GM18873 (cell line): ENCODE results near the gene RNF130.

Experiments
- ATAC-seq: cut with Tn5 transposase; IDR thresholded peaks from one replicate; pipeline ENCODE4 v1.9.1; 2021; ENCODE audit warnings: mild to moderate bottlenecking, moderate library complexity, moderate number of reproducible peaks; ENCODE audit not compliant: unreplicated experiment, low FRiP score

The RNF130 gene

DNA sequence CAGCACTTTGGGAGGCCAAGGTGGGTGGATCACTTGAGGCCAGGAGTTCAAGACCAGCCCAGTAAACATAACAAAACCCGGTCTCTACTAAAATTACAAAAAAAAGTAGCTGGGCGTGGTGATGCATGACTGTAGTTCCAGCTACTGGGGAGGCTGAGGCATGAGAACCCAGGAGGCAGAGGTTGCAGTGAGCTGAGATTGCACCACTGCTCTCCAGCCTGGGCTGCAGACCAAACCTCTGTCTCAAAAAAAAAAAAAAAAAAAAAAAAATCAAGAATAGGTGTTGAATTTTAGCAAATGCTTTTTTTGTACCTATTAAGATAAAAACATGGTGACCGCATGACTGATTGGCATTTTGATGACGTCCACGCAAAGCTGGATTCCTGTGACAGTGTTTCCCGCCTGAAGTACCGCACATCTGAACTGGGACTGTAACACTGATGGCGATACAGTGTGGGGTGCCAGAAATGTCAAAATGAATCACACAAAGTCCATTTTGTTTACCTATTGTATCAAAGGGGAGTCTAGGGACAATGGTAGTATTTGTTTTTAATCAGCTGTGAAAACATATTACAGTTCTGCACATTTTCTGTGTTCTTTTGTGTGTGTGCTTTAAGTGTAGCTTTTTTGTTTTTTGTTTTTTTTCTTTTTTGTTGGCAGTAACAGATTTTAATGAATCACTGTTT lies 140.6 kb downstream of the RNF130 start:
- ATAC-seq, result no peak

- no peak for ATAC-seq
Measured at GRCh38 chr5:179927824-179928223, 143.7 kb downstream of the RNF130 start.

GRCh38 chr5:179926657-179927056 lies 144.9 kb downstream of the RNF130 start:
- no peak for ATAC-seq

DNA sequence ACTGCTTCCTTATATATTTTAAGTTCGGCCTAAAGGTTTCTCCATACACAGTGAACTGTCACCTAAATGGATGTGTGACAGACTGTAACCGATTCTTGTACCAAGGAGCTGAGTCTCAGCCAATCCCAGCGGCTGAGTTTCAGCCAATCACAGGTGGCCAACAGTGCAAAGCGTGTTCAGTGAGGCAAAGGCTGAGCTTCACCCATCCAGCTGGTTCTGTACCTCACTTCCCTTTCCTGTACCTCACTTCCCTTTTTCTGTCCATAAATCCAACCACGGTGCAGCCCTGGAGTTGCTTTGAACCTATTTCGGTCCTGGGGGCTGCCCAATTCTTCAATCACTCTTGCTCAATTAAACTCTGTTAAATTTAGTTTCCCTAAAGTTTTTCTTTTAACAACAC lies 148.1 kb downstream of the RNF130 start:
- no peak for ATAC-seq

- no peak for ATAC-seq
Measured at GRCh38 chr5:179920175-179920574, 151.4 kb downstream of the RNF130 start.

- ATAC-seq, result no peak
Measured at GRCh38 chr5:179919487-179920060, 152.0 kb downstream of the RNF130 start.

GRCh38 chr5:179918742-179919486 lies 152.6 kb downstream of the RNF130 start:
- no peak for ATAC-seq

- no peak for ATAC-seq
Measured at GRCh38 chr5:179916523-179916922, 155.0 kb downstream of the RNF130 start.

DNA sequence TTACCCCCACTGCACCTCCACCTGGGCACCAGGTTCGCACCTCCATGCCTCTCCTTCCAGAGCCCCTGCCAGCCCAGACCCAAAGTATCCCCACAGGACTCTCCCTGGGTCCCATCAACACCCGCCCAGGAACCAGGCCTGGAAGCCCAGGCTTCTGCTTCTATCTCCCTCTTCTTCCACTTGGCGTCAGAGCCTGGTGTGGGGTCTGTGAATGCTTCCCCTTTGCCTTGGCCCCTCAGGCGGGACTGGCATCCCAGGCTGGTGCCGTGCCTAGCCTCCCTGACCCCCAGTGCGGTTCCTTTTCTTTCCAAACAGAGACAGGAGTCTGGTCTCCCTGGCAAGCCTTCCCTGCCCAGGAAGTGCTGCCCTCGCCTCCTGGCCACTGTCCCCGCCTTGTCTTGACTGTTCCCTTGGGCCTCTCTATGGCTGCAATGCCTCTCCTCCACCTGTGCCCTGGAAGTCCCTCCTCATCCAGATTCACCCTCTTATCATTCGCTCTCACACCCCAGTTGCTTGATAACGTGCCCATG lies 156.1 kb downstream of the RNF130 start:
- ATAC-seq, result no peak

DNA sequence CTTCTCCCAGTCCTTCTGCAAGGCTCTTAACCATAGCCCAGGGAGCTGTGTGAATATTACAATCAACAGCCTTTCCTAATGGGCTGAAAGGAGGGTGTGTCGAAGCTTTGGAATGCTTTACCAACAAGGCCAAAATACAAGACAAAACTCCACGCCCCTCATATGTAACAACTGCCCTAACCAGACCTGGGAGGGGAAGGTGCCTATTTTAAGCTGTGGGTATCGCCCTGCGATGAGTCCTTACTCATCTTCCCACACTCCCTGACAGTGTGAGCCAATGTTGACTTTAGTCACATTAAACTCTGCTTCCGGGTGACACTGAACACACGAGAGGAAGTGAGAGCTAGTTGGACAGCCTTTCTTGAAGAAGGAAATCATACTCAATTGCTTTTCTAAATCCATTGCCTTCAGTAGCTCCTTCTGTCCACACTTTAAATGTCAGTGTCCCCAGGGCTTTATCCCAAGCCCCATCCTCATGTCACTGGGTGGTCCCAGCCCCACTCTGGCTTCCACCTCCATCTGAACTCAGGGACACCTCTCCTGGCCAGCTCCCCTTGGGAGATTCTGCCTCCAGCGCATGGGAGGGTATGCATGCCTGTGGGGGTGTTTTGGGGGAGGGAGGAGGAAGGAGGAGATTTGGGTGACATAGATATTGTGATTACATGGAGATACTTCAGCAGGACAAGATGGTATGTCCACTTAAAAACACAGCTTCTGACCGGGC lies 157.4 kb downstream of the RNF130 start:
- ATAC-seq, result no peak

GRCh38 chr5:179913461-179913860 lies 158.1 kb downstream of the RNF130 start:
- ATAC-seq, result no peak

- ATAC-seq, result no peak
Measured at GRCh38 chr5:179912951-179913350, 158.6 kb downstream of the RNF130 start.

DNA sequence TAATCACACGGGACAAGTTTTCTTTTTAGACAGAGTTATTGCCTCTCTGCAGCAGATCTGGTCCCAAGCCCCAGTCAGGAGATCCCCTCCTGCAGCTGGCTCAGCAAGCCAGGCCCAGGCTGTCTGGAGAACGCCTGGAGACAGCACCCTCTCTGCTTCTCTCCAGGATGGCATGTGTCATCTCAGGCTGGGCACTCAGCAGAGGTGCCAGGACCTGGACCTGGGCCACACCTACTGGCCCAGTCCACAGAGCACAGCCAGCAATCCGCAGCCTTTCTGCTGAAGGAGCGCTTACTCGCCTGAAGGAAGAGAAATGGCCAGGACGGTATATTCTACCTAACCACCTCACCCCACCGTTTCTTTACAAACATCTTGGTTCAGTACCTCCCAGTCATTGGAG lies 159.2 kb downstream of the RNF130 start:
- ATAC-seq, result no peak

DNA sequence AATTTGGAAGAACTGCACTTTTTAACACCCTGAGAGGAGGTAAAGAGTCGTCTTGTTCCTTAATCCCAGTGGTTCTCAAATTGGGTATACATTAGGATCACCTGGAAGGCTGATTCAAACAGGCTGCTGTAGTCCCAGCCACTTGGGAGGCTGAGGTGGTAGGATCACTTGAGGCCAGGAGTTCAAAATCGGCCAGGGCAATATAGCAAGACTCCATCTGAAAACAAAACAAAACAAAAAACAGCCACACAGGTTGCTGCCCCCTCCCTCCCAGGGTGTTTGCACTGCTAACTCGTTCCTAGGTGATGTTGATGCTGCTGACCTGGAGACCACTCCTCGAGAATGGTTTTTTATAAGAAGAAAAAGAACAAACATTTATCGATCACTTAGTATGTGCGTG lies 162.3 kb downstream of the RNF130 start:
- no peak for ATAC-seq

- no peak for ATAC-seq
Measured at GRCh38 chr5:179908528-179908927, 163.0 kb downstream of the RNF130 start.

DNA sequence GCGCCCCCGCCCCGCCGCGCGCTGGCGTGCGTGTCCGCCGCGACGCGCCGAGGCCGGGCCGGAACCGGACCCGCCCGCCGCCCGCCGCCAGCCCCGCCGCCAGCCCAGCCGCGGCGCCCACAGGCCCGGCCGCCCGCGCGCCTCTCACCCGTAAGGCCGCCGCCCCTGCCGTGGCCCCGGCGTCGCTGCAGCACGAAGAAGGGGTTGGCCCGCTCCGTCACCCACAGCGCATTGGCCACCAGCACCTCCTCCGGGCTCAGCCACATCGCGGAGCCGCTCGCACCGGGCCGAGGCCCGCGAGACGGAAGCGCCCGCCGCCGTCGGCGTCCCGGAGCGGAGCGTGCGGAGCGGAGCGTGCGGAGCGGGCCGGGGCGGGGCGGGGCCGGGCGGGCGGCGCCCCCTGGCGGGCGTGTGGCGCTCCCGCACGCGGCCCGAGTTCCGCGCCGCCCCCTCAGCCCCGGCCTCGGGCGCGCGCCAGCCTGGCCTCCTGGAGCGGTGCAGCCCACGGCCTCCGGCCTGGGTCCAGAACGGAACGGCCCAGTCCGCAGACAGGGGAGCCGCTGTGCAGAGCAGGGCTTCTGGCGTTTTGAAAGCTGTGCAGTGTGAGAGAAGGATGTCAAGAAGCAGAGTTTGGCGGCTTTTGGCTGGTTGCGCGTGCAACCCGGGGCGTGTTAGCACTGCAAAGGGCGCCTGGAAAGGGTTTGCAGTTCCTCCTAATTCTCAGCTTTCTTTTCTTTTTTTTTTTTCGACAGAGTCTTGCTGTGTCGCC lies 163.8 kb downstream of the RNF130 start, which contains the start of gene TBC1D9B:
Gene TBC1D9B (minus strand): TSS at position 342 of the 769 bp plus-strand sequence. CDS start 76 bp downstream, at position 266.
- ATAC-seq, result no peak

- ATAC-seq, result no peak
Measured at GRCh38 chr5:179906795-179907555, 164.6 kb downstream of the RNF130 start.

DNA sequence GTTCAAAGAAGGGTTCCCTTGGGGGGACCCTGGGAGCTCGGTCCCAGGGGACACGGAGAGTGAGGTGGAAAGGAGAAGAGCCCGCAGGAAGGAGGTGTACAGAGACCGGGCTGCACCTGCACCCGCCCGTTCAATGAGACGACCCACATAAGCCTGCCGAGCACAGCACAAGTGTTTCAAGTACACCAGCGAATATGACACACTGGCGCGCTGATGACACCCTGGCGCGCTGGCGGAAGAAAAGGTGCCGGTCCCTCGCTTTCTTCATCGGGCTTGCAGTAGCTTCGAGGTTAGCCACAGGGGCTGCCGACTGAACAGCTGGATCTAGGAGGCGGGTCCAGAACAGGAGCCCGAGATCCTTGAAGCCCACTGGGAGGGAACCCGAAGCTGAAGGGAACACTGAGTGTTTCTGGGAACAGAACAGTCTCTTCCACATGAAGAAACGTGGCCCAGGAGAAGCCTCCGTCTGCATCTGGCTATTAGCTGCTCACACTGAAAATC lies 165.2 kb downstream of the RNF130 start:
- no peak for ATAC-seq

GRCh38 chr5:179905161-179905560 lies 166.4 kb downstream of the RNF130 start:
- no peak for ATAC-seq
